NCI-H510A treated with DMSO at 0.1 percent for 48 hours (cell line): ENCODE data around the gene REEP1.

Experiments used
- DNase-seq: peaks from one replicate; lab custom pipeline; 2025; lab: John Stamatoyannopoulos, UW

The REEP1 gene

DNA sequence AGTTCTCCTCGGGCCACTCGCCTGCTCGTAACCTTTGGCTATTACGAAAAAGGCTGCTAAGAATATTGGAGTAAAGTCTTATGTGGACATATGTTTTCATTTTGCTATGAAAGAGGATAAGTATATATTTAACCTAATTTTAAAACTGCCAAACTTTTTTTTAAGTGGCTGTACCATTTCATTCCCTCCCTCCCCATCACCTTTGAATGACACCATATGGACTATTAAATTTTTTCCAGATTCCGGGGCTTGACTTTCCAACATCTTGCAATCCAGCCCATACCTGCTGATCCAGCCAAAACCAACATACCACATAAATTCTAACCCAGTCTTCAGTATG is 31.5 kb downstream of the REEP1 start:
- no peak for DNase-seq

DNA sequence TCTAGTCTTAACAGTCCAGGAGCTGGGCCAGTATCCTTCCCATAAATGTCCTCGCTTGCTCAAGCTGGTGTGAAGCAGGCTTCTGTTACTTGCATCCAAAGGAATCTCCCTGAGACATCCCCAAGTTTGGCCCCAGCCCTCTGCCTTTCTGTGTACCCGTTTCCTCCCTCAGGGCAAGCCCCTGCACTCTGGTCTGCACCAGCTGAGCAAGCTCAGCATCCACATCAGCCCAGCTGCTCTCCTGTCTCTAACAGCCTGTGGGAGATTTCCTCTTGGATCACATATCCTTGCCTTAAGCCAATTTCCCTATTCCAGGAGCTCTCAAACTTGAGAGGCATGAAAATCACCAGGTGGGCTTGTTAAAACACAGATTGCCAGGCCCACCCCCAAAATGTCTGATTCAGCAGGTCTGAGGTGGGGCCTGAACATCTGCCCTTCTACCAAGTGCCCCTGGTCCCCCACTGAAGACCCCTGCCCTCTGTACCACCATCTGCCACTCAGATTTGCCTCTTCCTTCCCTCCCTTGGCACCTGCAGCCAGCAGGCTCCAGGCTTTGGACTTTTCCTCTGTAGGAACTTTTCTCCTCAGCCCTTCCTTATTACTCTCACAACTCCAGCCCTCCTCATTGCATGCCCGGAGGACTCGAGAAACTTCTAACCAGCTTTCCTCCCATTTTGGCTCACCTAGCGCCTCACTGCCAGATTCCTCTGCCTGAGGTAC is 32.1 kb downstream of the REEP1 start:
- no peak for DNase-seq

DNA sequence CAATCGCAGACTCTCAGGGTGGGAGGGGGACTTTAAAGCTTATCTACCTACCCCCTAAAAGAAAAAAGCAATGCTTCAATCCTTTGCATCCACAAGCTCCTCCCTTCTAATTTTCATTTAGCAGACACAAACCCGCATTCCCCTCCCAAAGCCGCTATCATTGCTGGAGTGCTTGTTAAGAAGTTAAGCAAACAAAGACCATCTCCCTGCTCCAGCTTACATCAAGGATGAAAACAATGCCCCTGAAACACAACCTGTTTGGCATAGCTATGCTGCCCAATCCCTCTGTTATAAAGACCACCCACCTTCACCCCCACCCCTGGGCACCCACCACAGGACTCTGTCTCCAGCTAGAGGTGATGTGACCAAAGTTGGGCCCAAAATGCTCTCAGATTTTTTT is 33.0 kb downstream of the REEP1 start:
- DNase-seq, result no peak

DNA sequence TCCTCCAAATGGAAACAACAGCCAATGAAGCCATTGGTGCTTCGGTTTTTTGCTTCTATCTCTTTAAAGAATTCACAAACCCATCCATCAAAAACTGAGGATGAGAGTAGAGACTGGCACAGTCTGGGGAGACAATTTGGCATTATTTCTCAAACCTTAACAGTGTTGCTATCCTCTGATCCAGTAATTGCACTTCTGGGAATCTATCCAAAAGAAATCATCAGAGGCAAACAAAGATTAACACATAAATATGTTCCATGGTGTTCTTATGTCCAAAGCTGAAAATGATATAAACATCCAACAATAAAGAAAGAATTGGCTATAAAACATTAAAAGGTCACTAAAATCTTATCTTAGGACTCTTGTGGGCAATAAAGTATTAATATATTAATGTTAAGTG is 35.1 kb downstream of the REEP1 start:
- DNase-seq, result no peak

DNA sequence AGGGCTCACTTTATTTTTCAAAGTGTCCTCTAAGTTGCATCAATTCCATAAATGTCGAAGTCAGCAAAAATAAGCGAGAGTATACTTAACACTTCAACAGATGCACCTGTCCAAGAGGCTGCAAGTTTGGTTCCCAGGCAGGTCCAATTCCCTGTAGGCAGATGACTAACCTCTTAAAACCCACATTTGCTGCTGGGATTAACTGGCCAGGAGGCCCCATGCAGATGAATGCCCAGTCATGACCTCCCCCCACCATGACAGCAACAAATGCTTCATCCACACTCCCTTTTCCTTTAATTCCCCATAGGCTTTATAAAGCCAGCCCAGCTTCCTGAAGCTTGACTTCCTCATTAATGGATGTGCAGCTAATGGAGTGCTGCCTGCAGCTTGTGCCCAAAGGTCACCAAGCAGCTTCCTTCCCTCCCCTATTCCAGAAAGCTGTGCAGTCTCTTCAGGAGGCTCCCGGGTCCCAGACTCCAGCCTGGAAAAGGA is 35.7 kb downstream of the REEP1 start:
- DNase-seq, result no peak

DNA sequence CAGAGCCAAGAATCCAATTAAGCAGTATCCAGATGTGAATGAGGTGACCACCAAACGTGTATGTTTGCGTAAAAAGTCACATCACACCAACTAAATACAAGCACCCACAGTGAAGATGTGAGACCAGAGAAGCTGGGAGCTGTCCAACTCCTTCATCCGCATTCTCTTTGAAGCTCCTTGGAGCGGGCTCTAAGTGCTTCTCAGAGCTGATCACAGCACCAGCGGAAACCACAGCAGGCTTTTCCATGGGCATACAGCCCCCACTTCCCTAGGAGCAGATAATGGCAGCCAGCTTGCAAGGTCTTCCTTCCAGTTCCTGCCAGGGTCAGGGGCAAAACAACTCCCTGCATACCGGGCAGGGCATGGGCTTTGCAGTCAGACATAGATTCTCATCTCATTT is 36.4 kb downstream of the REEP1 start:
- no peak for DNase-seq

DNA sequence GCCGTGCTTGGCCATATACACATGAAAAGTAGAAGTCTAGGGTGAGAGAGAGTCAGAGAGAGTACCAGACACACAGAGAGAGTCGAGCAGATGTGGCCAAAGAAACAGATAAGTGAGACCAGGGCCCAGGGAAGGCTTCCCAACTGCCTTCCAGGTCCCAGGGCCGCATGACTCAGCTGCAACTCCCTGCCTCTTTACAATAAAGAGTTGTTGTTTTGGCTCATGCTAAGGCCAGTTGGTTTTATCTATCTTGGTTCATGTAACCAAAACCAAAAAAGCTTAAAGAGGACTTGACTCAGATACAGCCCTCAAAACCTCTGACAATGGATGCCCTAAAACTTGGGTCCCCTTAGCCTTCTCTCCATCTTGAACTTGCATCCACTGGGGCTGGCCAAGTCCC is 36.9 kb downstream of the REEP1 start:
- DNase-seq, result no peak

DNA sequence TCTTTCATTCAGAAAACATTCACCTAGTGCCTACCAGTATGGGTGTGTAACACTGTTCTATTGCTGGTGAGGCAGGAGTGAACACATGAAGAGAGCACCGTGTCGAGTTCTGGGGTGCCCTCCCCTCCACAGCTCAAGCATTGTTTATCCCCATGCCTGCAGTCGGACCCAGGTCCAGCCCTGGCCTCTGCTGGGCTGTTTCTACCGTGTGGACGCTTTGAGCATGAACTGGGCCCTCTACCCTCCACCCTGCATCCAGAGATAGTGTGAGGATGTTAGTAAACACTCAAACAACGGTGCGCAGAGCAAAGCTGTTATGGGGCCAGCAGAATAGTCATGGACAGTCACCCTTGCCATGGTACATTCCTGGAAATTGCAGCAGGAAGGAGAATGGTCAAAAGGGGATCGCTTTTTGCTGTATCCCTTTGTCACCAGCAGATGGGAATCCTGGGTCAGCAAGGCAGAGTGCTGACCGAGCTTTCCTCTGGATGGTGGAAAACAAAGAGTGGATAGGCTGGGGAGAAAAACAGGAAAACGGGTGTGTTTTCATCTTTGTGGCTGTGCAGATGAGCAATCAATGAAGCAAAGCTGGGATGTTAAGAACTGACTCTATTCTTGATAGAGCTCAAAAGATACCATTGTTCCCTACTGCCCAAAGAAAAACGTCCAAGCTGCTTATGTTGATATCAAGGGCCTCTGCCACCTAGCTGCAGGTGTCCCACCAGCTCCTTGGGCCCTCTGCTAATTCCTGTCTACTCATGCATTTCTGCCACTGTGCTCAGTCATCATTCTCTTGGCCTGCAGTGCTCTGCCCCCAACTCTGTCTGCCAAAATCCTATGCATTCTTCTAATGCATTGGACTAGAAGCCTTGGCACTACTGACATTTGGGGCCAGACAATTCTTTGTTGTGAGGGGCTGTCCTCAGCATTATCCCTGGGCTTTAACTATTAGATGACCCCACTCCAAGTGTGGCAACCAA is 38.7 kb downstream of the REEP1 start:
- DNase-seq, result no peak

DNA sequence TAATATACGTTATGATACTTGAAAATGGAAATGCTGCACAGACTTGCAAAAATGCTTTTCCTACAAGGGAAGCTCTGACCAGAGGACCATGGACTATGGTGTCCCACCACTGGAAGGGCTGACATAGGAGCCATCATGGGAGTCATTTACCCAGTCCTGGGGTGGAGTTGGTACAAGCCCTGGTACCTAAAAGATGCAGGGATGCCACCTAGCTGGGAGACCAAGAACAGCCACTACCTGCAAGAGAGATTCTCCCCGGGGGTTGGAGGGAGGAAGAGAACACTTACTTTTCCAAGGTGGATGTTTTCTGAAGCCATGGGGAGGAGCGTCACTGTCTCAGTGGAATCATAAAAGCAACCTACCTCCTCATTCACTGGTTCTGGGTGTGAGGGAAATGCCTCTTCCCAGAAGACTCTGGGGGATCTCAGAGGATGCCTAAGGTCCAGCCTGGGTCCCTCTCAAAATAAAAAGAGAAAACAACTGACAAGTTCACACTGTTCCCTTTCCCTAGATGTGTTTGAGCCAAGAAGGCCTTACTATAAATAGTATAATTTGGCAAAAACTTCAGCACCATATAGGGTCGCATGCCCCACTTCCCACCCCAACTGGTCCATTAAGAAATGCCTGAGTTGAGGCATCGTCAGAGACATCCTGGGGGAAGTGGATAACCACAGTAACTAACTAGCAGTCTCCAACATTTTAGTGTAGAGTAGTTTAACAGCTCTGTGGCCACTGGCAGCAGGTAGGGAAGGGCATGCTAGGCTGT is 39.9 kb downstream of the REEP1 start:
- no peak for DNase-seq

DNA sequence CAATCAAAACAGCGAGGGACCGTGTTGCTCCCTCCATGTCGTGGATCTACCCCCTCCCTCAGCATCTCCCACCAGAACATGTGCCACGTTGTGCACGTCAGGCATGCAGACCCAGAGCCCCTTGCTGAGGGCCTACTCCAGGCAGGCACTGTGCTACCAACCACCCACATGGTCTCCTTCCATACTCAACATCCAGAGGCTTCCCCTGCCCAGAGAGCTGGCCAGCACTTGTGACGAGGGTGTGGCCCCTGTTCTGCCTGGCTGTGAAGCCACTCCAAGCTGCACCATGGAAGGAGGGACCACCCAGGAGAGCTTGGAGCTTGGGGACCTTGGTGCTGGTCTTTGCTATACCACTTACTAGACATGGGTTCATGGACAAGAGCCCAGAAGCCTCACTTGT is 40.5 kb downstream of the REEP1 start:
- DNase-seq, result no peak

DNA sequence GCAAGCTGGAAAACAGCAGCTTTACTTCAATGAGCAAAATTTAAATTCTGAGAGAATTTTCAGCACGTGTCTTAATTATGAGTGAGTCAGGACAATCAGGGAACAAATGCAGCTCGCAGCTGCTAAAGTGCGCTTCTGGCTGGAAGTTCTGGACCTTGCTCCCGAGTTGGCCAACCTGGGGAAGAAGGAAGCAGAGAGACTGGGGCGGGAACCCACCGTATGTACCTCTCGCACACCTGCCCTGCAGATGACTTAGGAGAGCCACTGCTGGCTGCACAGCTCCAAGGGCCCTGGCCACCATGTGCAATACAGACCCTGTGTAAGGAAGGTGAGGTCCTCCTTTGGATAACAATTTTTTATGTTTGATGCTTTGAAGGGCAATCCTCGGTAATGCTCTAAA is 42.4 kb downstream of the REEP1 start:
- DNase-seq, result no peak

DNA sequence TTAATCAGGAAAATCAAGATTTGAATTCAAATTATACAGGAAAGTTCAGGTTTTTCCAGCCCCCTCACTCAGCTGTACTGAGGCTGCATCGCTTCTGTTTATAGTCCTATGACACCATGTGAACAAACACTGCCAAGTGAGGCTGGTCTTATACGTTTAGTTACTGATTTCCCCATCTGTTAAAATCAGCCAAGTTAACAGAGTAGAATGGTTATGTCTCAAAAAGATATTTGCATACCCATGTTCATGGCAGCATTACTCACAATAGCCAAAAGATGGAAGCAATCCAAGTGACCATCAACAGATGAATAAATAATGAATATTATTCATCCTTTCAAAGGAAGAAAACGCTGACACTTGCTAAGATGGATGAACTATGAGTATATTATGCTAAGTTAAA is 43.8 kb downstream of the REEP1 start:
- no peak for DNase-seq

DNA sequence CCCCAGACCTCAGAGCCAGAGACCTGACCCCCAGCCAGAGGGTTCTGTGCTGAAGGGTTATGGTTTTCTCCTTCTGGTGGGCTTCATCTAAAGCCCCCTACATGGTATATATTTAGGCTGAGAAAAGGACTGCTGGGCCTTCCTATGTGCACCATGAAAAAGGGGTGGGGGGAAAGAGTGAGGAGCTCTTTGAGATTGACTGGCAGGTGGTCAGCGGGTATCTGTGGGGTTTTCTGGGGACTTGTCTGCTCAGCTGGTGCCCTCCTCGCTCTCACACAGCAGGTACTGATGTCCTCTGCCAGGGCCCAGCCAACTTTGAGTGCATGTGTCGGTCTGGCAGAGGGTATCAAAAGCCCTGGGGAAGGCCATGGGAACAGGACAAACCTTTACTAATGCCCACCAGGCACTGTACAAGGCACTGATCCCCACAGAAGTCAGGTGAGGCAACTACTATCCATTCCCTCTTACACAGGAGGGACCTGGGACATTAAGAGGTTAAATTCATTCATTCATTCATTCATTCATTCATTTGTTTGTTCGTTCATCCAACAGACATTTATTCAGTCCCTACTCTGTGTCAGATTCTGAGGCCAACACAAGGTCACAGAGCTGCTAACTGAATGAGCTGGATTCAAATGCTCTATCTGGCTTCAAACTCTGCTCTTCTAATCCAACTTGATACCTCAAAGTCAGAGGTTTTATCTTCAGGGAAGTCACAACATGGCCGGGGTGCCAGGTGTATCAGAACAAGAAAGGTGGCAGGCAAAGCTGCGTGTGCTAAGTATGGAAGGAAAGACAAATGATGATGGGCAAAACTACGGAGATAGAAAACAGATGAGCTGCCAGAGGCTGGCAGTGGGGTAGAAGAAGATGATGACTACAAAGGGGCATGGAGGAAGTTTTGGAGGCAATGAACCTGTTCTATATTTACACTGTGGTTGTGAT is 44.6 kb downstream of the REEP1 start:
- no peak for DNase-seq

DNA sequence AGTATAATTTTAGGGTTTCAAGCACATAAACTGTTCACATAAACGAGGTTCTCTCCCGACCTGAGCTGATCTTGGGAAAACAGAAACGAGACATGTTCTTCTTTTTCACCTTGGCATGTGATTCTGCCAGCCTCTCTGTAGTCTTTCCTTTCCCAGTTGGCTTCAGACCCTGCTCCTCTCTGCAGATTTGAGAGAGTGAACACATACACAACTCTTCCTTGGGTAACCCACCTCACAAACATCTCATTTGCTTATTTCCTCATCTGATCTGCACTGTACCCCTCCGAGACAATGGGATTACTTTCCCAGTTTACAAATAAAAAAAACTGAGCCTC is 46.1 kb downstream of the REEP1 start:
- no peak for DNase-seq

DNA sequence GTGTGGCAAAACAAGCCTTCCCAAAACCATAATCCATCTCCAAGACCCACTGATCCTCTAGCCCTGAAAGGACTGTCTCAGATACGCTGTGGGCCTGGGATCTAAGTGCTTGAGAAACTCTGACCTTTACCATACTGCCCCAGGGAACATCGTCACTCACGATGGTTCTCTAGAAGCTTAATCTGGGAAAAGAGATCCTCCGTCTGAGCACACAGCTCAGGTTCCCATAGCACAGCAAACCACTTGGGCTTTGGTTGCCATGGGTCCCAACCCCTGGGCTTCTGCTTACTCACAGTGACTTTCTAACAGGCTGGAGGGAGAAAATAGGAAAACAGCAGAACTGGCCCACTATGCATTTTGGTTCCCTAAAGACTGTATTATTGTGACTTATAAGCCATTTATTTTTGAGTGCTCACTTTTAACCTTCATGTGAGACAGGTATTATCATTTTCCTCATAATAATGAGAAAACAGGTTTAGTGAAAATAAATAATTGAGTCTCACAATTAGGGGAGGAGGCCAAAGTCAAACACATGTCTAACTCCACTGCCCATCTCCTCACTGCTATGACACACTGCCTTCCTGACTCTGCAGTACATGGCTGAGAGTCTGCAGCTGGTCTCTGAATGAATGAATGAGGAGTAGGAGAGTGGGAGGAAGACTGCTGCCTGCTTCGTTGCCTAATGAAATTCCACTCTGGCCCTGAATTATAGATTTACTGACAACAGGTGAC is 46.7 kb downstream of the REEP1 start:
- DNase-seq, result no peak

DNA sequence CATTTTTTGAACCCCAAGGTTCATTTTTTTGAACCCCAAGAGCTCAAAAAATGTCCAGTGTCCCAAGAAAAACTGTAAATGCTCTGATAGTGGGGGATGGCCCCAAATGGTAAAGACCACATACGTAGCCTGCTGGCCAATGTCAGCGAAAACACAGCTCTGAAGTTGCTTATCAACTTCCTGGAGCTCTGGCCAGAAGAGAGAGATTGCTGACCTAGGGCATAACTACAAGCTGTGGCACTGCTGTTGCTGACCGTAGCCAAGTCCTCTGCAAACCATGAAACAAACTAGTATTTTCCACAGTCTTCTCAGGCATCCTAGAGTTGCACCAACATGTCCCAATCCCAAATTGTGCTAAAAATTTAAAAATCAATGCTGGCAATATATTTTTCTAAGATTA is 50.9 kb downstream of the REEP1 start:
- no peak for DNase-seq

DNA sequence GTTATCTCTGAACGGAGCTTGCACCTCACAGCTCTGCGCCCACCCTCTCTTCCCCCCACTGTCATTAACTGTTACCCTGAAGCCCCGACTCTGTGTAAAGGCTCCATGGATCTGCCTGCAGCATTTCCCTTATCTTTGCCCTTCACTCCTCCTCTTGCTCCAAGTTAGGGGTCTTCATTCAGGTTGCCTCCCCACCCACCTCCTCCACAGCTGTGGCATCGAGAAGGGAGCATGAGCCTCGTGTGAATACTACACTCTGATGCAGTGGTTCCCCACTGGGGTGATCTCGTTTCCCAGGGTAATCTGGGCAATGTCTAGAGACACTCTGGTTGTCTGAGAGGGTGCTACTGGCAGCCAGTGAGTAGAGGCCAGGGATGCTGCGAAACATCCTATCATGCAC is 51.4 kb downstream of the REEP1 start:
- no peak for DNase-seq

DNA sequence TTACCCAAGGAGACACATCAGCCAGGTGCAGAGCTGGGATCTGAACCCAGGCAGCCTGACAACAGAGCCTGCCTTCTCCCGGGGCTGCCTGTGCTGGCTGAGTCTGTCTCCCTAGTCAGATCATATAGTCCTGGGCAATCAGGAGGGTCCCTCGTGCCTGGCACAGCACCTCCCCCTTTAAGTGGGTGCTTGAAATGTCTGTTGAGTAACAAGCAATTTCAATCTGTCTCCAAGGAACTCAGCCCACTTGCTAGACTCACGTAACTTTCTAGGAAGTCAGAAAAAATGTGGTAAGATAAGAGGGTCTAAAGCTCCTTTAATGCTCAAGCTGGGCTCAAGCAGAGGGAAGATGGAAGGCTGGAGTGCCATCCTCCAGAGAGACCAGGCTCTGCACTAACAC is 51.9 kb downstream of the REEP1 start:
- DNase-seq, result no peak

DNA sequence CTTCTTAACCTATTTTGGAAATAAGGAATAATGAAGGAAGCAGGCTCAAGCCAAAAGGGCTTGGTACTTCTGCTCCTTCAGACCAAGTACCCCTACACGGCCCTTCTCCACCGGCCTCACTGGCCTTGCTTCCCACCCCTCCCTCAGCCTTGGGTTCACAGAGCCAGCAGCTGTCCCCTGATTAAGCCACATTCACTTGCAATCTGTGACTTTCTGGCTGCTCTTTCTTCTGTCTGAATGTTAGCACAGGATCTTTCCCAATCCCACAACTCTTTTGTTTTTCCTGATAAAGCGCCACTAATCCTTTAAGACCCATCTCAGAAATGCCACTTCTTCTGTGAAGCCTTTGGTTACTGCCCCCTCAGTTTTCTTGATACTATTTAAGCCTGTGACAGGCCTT is 52.4 kb downstream of the REEP1 start:
- DNase-seq, result no peak

DNA sequence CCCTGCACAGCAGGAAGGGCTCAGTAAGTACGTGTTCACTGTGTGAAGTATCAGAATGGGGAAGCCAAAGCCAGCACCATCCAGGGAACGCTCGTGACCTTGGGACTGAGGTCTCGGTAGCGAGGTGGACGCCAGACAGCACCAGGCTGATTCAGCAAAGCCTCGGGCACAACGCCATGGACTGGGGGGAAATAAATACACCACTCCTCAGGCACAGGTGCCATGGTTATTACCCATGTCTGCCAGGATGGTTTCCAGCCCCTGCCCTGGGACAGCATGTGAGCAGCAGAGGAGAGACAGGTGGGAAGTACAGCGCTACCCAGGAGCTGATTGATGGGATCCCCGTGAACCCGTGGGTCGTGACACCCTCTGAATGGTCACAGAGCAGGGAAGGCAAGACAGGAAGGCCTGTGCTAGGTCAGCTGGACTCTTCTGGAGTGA is 53.0 kb downstream of the REEP1 start:
- no peak for DNase-seq
